G401 (cell line): Measurements from ENCODE around the gene ZNF420. TPM values are rescaled to one million over a fixed set of nuclear protein-coding genes. Genes with fewer than 3 reads are reported as not detected.
"Not testable (repeated sequence)": the region's sequence is repeated elsewhere in the genome, so short reads cannot be mapped to it uniquely, and the experiment has no call there.

Experiments used
- DNase-seq: peaks from one replicate; pipeline ENCODE4 v3.0.0-alpha.2; 2015; ENCODE audit warnings: low spot score
- in situ Hi-C: cut with HindIII; loops from 2 replicates; pipeline ENCODE4 v1.10.0; 2016; ENCODE audit warnings: low sequenced_read_pairs, mixed read lengths
- total RNA-seq: library from RNA; depleted of rRNA; stranded (reverse); fragments of >200 nt; shearing (Covaris generic); gene quantifications from 2 replicates; pipeline ENCODE4 v1.2.3, GENCODE V29; 2014; rRNA removed

ZNF420 gene
- total RNA-seq = 8.7 and 19.3 TPM in 2 replicates

- peak; percentile 97 for DNase-seq
- in situ Hi-C loops = no loop called here
Observed at GRCh38 chr19:37077934-37078716, at the start of gene ZNF420. TSS of gene ZNF420 (plus strand) at chr19:37078433. CDS start at chr19:37089119, 10,686 bp downstream.

GRCh38 chr19:37045140-37045539 is 33.1 kb upstream of the ZNF420 start:
- no peak for DNase-seq
- in situ Hi-C loops = no loop called here

- no peak for DNase-seq
- in situ Hi-C loops = no loop called here
Observed at GRCh38 chr19:37055330-37055729, 22.9 kb upstream of the ZNF420 start.

- in situ Hi-C loops = no loop called here
- no peak for DNase-seq
Observed at GRCh38 chr19:37056776-37057175, 21.5 kb upstream of the ZNF420 start.

- no peak for DNase-seq
- in situ Hi-C loops = no loop called here
Observed at GRCh38 chr19:37059142-37059541, 19.1 kb upstream of the ZNF420 start.

- DNase-seq, in situ Hi-C loops: not testable (repeated sequence)
Observed at GRCh38 chr19:37064886-37065285, 13.3 kb upstream of the ZNF420 start.

- no peak for DNase-seq
- in situ Hi-C loops = no loop called here
Observed at GRCh38 chr19:37074111-37074510, 4.1 kb upstream of the ZNF420 start.

- in situ Hi-C loops = no loop called here
- no peak for DNase-seq
Observed at GRCh38 chr19:37074819-37075362, 3.3 kb upstream of the ZNF420 start.

GRCh38 chr19:37076524-37076923 is 1.7 kb upstream of the ZNF420 start:
- in situ Hi-C loops, DNase-seq: not testable (repeated sequence)

GRCh38 chr19:37077501-37077933 is 716 bp upstream of the ZNF420 start:
- DNase-seq = peak; percentile 62
- in situ Hi-C loops = no loop called here

GRCh38 chr19:37078717-37079032 is 442 bp downstream of the ZNF420 start:
- in situ Hi-C loops = no loop called here
- DNase-seq = no peak

- in situ Hi-C loops = no loop called here
- DNase-seq = peak; percentile 0
Observed at GRCh38 chr19:37079238-37079637, 1.0 kb downstream of the ZNF420 start.

GRCh38 chr19:37082307-37082706 is 4.1 kb downstream of the ZNF420 start:
- no peak for DNase-seq
- in situ Hi-C loops = no loop called here

GRCh38 chr19:37087110-37087509 is 8.9 kb downstream of the ZNF420 start:
- in situ Hi-C loops = no loop called here
- DNase-seq = no peak

- in situ Hi-C loops = no loop called here
- DNase-seq = no peak
Observed at GRCh38 chr19:37095859-37096258, 17.6 kb downstream of the ZNF420 start.

- in situ Hi-C loops = no loop called here
Observed at GRCh38 chr19:37098570-37098969, 20.3 kb downstream of the ZNF420 start.

GRCh38 chr19:37104135-37104534 is 25.9 kb downstream of the ZNF420 start:
- in situ Hi-C loops, DNase-seq: not testable (repeated sequence)

More at GRCh38 chr19:37098570-37098969, 20.3 kb downstream of the ZNF420 start:
- no peak for DNase-seq

GRCh38 chr19:37111753-37112152 is 33.5 kb downstream of the ZNF420 start:
- in situ Hi-C loops, DNase-seq: not testable (repeated sequence)

GRCh38 chr19:37114001-37114400 is 35.8 kb downstream of the ZNF420 start:
- in situ Hi-C loops = no loop called here
- DNase-seq = no peak

- in situ Hi-C loops, DNase-seq: not testable (repeated sequence)
Observed at GRCh38 chr19:37122093-37122492, 43.9 kb downstream of the ZNF420 start.
